CD1c-positive myeloid dendritic cell (primary cell): ENCODE data around the gene SLC35A1.

Source experiments
- DNase-seq: peaks from one replicate; pipeline ENCODE4 v3.0.0-alpha.2; 2016; ENCODE audit errors: extremely low spot score

The SLC35A1 gene

DNA sequence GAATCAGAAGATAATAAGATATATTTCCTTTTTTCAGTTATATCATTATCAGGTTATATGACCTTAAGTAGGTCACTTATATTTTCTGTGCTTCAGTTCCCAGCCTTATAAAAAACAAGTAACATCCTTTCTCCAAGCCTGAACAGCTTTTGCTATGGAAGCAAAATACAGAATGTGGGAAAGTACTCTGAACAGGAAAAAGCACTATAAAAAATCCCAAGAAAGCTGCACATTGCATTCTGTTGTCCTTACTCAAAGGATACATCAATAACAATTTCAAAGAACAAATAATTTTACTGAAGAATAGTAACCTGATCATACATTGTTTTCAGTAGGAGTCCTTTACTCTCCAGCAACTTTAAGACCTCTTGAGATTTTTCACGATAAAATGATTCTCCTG lies 56.4 kb downstream of the SLC35A1 start:
- DNase-seq: no peak

- DNase-seq: no peak
These were observed 61.7 kb downstream of the SLC35A1 start for GRCh38 chr6:87534377-87535047.

DNA sequence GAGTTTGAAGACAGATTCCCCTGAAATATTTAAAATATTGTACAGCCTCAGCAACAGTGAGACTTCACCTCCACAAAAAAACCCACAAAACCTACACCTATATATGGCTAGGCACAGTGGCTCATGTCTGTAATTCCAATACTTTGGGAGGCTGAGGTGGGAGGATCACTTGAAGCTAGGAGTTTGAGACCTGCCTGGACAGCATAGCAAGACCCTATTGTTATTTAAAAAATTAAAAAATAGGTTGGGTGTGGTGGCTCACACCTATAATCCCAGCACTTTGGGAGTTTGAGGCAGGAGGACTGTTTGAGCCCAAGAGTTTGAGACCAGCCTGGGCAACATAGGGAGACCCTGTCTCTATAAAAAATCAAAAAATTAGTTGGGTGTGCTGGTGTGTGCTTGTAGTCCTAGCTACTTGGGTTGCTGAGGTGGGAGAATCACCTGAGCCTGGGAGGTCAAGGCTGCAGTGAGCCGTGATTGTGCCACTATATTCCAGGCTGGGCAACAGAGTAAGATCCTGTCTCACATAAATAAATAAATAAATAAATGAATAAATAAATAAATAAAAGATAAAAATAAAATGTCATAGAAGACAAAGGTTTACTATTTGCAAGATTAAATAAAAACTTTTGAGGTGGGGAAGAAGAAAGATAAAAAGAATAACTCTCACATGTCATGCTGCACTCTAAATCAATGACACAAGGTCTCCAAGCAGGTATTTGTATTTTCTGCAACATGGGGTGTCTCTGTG lies 65.9 kb downstream of the SLC35A1 start:
- no peak for DNase-seq

GRCh38 chr6:87539554-87539953 lies 66.8 kb downstream of the SLC35A1 start:
- DNase-seq: no peak

- DNase-seq: no peak
These were observed 67.8 kb downstream of the SLC35A1 start for GRCh38 chr6:87540539-87540938.

DNA sequence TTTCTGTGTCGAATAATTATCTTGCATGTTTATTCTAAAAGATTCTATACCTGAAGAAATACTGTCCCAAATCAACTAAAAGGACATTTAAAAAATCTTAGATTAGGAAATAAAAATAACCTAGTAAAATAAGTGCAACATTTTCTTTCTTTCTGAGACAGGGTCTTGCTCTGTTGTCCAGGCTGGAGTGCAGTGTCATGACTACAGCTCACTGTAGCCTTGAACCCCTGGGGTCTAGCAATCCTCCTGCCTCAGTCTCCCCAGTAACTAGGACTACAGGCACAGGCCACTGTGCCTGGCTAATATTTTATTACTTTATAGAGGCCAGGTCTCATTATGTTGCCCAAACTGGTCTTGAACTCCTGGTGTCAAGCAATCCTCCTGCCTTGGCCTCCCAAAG lies 68.3 kb downstream of the SLC35A1 start:
- no peak for DNase-seq

DNA sequence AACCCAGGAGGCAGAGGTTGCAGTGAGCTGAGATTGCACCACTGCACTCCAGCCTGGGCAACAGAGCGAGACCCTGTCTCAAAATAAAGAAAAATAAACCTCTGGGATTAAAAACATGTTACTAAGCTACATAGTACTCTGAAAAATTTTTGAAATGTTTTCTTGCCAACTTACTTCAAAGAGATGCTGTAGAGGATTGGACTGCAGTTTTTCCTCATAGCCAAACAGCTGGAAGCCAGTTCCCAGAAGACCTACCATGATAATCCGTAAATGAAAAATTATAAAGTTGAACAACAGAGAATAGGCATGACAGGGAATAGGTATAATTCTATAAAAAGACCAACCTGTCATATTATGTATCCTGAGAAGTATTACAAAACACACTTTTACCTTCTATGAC lies 69.0 kb downstream of the SLC35A1 start:
- DNase-seq: no peak

DNA sequence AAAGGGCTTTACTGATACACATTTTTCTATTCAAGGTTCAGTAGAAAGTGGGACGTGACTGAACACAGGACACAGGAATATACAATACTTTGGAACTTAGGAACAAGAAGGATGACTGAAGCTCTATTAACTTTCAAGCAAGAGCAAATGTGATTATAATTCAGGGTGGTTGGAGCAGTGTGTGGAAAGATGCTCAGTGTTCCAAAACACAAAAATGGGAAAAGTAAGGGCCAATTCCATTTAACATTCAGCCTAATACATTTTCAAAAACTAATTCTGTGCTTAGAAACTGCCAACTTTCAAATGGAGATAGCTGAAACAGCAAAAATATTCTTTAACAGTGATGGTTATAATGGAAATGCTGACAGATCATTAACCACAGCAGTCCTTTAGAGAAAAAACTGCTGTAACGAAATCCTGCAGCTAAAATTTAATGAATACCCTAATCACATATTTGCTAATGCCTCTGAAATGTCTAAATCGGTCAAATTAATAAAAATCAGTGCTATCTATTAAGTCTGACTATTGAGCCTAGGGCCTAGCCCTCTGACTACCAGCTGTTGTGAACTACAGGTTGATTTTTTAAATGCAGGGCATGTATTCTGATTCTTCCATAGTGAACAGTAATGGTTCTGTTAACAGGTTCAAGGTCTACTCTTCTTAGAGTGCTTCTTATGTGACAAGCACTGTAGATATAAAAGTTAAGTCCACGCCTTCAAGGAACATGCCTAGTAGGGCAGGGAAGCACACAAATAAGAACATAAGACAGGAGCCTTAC lies 71.1 kb downstream of the SLC35A1 start:
- DNase-seq: no peak

DNA sequence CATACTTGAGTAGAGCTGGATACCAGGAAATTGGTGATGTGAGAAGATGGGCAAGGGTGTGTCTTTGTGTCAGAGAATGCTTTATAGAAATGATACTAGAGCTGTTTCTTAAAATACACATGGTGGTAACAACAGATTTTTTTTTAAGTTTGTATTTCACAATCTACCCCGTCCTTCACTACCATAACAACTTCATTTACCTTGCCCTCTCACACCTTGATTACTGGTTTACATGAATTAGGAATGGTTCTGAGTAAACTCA lies 71.6 kb downstream of the SLC35A1 start:
- no peak for DNase-seq

- no peak for DNase-seq
These were observed 79.0 kb downstream of the SLC35A1 start for GRCh38 chr6:87551799-87552198.

- no peak for DNase-seq
These were observed 80.5 kb downstream of the SLC35A1 start for GRCh38 chr6:87553159-87553765.

- no peak for DNase-seq
These were observed 82.7 kb downstream of the SLC35A1 start for GRCh38 chr6:87555506-87555905.

GRCh38 chr6:87558446-87558845 lies 85.7 kb downstream of the SLC35A1 start:
- DNase-seq: no peak

DNA sequence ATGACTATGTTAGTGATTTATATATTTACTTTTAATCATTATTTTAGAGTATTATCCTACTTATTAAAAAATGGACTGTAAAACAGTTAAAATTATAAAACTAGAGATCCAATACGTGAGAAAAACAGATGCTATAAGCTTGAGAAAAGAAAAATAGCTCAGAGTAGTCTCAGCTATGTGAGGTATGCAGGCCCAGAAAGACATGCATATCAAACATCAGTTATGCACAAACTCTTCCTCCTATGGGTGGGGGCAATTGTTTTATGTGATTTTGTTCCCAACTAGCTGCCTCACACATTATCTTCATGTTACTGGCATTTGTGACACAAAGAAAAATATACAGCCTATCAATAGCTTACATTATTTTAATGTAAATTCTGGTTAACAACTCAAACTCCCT lies 88.2 kb downstream of the SLC35A1 start:
- no peak for DNase-seq
